ENCODE measurements around the gene EPHA2.

EPHA2 gene

GRCh38 chr1:16151196-16151994 lies 4.5 kb downstream of the EPHA2 start:
- no peak overlapping the region for H3K4me3 ChIP-seq (ENCODE audit: low read depth, low read length)
- no peak for TF ChIP-seq CTCF (IDR thresholded peaks at IDR 0.05; ENCODE audit: borderline replicate concordance, insufficient read depth, low read depth, low read length)

DNA sequence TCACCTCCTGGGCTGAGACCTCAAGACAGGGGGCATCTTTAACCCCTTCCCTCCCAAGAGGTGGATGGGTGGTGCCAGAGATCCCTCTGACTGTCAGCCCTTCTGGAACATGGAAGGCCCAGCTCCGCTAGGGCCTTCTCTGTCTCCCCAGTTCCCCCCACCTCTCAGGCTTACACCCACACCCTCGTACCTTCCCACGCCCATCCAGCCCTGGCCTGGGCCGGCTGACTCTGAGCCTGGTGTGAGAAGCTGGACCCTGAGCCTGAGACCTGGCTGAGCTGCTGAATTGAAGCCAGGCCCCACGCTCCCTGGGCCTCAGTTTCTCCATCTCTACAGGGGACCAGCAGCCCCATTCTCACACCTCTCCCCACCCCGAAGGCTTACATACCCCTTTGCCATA lies 5.4 kb downstream of the EPHA2 start:
- TF ChIP-seq CTCF (IDR thresholded peaks at IDR 0.05; ENCODE audit: borderline replicate concordance, insufficient read depth, low read depth, low read length) = no peak
- no peak overlapping the region for H3K4me3 ChIP-seq (ENCODE audit: low read depth, low read length)

- no peak overlapping the region for H3K4me3 ChIP-seq (ENCODE audit: low read depth, low read length)
- no peak for TF ChIP-seq CTCF (IDR thresholded peaks at IDR 0.05; ENCODE audit: borderline replicate concordance, insufficient read depth, low read depth, low read length)
These were observed 6.0 kb downstream of the EPHA2 start for GRCh38 chr1:16149702-16150488.

DNA sequence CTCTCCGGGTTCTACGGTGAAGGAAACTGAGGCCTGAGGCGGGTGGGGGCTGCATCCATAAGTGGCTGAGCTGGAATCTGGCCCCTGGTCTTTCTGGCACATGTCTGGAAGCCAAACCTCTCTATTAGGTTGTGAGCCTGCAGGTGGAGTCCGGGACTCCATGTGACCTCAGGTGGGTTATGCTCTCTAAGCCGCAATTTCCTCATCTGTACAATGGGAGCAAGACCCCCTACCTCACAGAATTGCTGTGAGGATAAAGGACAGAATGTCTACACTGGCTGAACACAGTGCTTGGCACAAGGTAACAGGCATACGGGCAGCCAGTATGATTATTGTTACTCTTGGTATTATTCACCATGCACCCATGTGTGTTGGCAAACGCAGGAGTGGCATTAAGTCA lies 6.7 kb downstream of the EPHA2 start:
- H3K4me3 ChIP-seq (ENCODE audit: low read depth, low read length) = no peak overlapping the region
- TF ChIP-seq CTCF (IDR thresholded peaks at IDR 0.05; ENCODE audit: borderline replicate concordance, insufficient read depth, low read depth, low read length) = no peak

GRCh38 chr1:16148329-16149092 lies 7.4 kb downstream of the EPHA2 start:
- no peak for TF ChIP-seq CTCF (IDR thresholded peaks at IDR 0.05; ENCODE audit: borderline replicate concordance, insufficient read depth, low read depth, low read length)
- H3K4me3 ChIP-seq (ENCODE audit: low read depth, low read length) = no peak overlapping the region

- TF ChIP-seq CTCF (IDR thresholded peaks at IDR 0.05; ENCODE audit: borderline replicate concordance, insufficient read depth, low read depth, low read length) = no peak
- no peak overlapping the region for H3K4me3 ChIP-seq (ENCODE audit: low read depth, low read length)
These were observed 8.5 kb downstream of the EPHA2 start for GRCh38 chr1:16147156-16147926.

Measured in GM12875 (cell line).